Vagina (tissue), 2 donors: ENCODE results near the gene COL23A1. TPM values are rescaled to one million over a fixed set of nuclear protein-coding genes. Genes with fewer than 3 reads are reported as not detected.

Experiments
- DNase-seq, 2 donors: peaks; one replicate each; pipeline ENCODE4 v3.0.0-alpha.2; 2017; ENCODE audit errors: extremely low spot score in 2 of 2
- H3K27ac ChIP-seq: fragments of 200-600 bp; sonication (generic); one replicate; pipeline ENCODE4 v1.5.1; 2019
- H3K27me3 ChIP-seq: fragments of 200-600 bp; sonication (generic); one replicate; pipeline ENCODE4 v1.5.1; 2019
- H3K36me3 ChIP-seq, 2 donors: fragments of 200-600 bp; sonication (generic); one replicate each; pipeline ENCODE4 v1.5.1; 2017 to 2019
- H3K4me1 ChIP-seq: fragments of 200-600 bp; sonication (generic); one replicate; pipeline ENCODE4 v1.5.1; 2019
- H3K4me3 ChIP-seq, 2 donors: fragments of 200-600 bp; sonication (generic); 1 replicate in 1 of 2; 2 replicates in 1 of 2; pipeline ENCODE4 v1.5.1; 2016 to 2019
- H3K9me3 ChIP-seq: fragments of 200-600 bp; sonication (generic); one replicate; pipeline ENCODE4 v1.5.1; 2019
- CTCF ChIP-seq, 3 experiments: fragments of 450-650 bp in 2 of 3; fragments of 200-600 bp in 1 of 3; sonication (generic) in 1 of 3; IDR thresholded peaks; one replicate each; pipeline ENCODE4 v1.5.1; 2017 to 2019; ENCODE audit warnings: antibody characterized with exemption in 3 of 3, mild to moderate bottlenecking in 2 of 3, moderate library complexity in 2 of 3
- POLR2A ChIP-seq, 2 donors: fragments of 450-650 bp; IDR thresholded peaks; one replicate each; pipeline ENCODE4 v1.6.1; 2017; ENCODE audit warnings: antibody characterized with exemption in 2 of 2, mild to moderate bottlenecking in 2 of 2, moderate library complexity in 2 of 2
- POLR2AphosphoS5 ChIP-seq, 2 donors: sonication (generic); formaldehyde crosslinking; IDR thresholded peaks; one replicate each; pipeline ENCODE4 v1.9.0; 2017; ENCODE audit warnings: antibody characterized with exemption in 2 of 2, mild to moderate bottlenecking in 2 of 2, low read depth in 1 of 2; ENCODE audit not compliant: insufficient read depth in 1 of 2
- intact Hi-C: fragments of 100-400 bp; cut with DNase I; formaldehyde crosslinking; loops from one replicate; pipeline ENCODE4 v1.15.1; 2023
- total RNA-seq: library from RNA; depleted of rRNA; stranded (reverse); fragments of >200 nt; gene quantifications from one replicate; pipeline ENCODE4 v1.2.3, GENCODE V29; 2016

The COL23A1 gene
- total RNA-seq, 1 donor from 2014 or later: 3.7 TPM

- Histone ChIP-seq H3K27me3 (no peaks in the 10 kb centered on the region), H3K27ac (no peak overlapping the region), H3K9me3 (no peaks in the 10 kb centered on the region), H3K4me3 (no peak overlapping the region), H3K36me3 (no peaks in the 10 kb centered on the region), H3K4me1 (peaks cover 13% of the 10 kb centered on the region)
- TF ChIP-seq POLR2AphosphoS5 (IDR thresholded peaks at IDR 0.05; ENCODE audit: insufficient read depth in 1 of 2, low read depth in 1 of 2) (no peak), POLR2A (IDR thresholded peaks at IDR 0.05) (no peak), CTCF (IDR thresholded peaks at IDR 0.05) (no peak)
- no peak for DNase-seq
- intact Hi-C loops: no loop called here
Measured at GRCh38 chr5:178431782-178432165, 158.4 kb downstream of the COL23A1 start.

GRCh38 chr5:178431063-178431781, 159.0 kb downstream of the COL23A1 start:
- peak in 1 of 2 donors; percentile 77 for DNase-seq
- intact Hi-C loops: no loop called here
- Histone ChIP-seq H3K27ac (no peak overlapping the region), H3K36me3 (no peaks in the 10 kb centered on the region), H3K27me3 (no peaks in the 10 kb centered on the region), H3K4me3 (no peak overlapping the region), H3K9me3 (no peaks in the 10 kb centered on the region), H3K4me1 (peaks cover 13% of the 10 kb centered on the region)
- TF ChIP-seq POLR2A (IDR thresholded peaks at IDR 0.05) (no peak), CTCF (IDR thresholded peaks at IDR 0.05) (no peak), POLR2AphosphoS5 (IDR thresholded peaks at IDR 0.05; ENCODE audit: insufficient read depth in 1 of 2, low read depth in 1 of 2) (no peak)

GRCh38 chr5:178430186-178431062, 159.8 kb downstream of the COL23A1 start:
- no peaks in the 10 kb centered on the region for H3K27me3 ChIP-seq
- DNase-seq: peak in 1 of 2 donors; percentile 64
- H3K36me3 ChIP-seq: no peaks in the 10 kb centered on the region
- TF ChIP-seq CTCF (IDR thresholded peaks at IDR 0.05) (no peak), POLR2A (IDR thresholded peaks at IDR 0.05) (no peak)
- H3K4me3 ChIP-seq: no peak overlapping the region
- no peaks in the 10 kb centered on the region for H3K9me3 ChIP-seq
- intact Hi-C loops: no loop called here
- H3K4me1 ChIP-seq: peaks cover 13% of the 10 kb centered on the region
- H3K27ac ChIP-seq: no peak overlapping the region

- TF ChIP-seq POLR2AphosphoS5 (IDR thresholded peaks at IDR 0.05; ENCODE audit: insufficient read depth in 1 of 2, low read depth in 1 of 2): no peak
- TF ChIP-seq CTCF (IDR thresholded peaks at IDR 0.05): no peak
- no peak for TF ChIP-seq POLR2A (IDR thresholded peaks at IDR 0.05)
- H3K9me3 ChIP-seq: no peaks in the 10 kb centered on the region
- no peak overlapping the region for H3K27ac ChIP-seq
- H3K4me1 ChIP-seq: peaks cover 8% of the 10 kb centered on the region
- no peaks in the 10 kb centered on the region for H3K27me3 ChIP-seq
- intact Hi-C loops: no loop called here
- DNase-seq: peak in 1 of 2 donors; percentile 69
- H3K36me3 ChIP-seq: no peaks in the 10 kb centered on the region
- H3K4me3 ChIP-seq: no peak overlapping the region
Measured at GRCh38 chr5:178429491-178430185, 160.6 kb downstream of the COL23A1 start.
